Measurements from ENCODE around the gene DEFB121. TPM values are rescaled to one million over a fixed set of nuclear protein-coding genes. Genes with fewer than 3 reads are reported as not detected.

DEFB121 gene
- total RNA-seq, 1 experiment from 2014 or later, result not detected

DNA sequence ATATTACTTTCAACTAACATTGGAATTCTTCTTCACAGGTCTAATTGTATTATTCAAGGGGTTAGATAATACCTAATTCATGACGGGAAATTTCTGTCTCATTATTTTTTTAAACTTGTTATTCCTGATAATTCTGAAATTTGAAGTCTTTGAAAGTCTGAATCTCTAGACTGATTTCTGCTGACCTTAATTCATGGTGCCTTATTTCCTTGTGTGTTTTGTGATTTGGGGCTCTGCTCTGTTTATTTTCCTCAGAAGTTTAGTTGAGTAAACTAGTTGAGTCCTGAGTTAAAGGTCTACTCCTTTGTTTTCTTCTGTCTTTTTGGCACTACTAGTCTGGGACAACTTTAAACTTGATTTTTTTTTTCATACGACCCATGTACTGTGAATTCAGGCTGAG, 31.7 kb downstream of the DEFB121 start:
- ChIA-PET RAD21 (ENCODE audit: low non-redundant PET in 1 of 2, low total read pairs in 2 of 2, uncharacterized antibody in 2 of 2, unreplicated experiment in 2 of 2) (no interaction called here), CTCF (no interaction called here), POLR2A (no interaction called here)
- DNase-seq (ENCODE audit: low read depth, low spot score) (no peak), ATAC-seq (no peak)
- no peaks in the 10 kb centered on the region for H4K20me1 ChIP-seq (ENCODE audit: insufficient read depth)
- H3K4me3 ChIP-seq (replicated peaks in 1 of 2; ENCODE audit: low read depth in 1 of 2, low read length in 2 of 2), result no peak overlapping the region
- no TSS peak for BruUV-seq (replicated peaks)
- no peak overlapping the region for H2AFZ ChIP-seq (ENCODE audit: low read depth, low read length, poor library complexity, severe bottlenecking)
- H3K9ac ChIP-seq (ENCODE audit: low read length), result no peak overlapping the region
- intact Hi-C loops (cut with micrococcal nuclease), result loop anchor here (10.0 kb wide), 1 partner anchor 60 kb away; no protein-coding TSS in a partner anchor
- no peak overlapping the region for H3K27ac ChIP-seq (ENCODE audit: low read depth, low read length)
- no peaks in the 10 kb centered on the region for H3K4me1 ChIP-seq (ENCODE audit: control insufficient read depth in 1 of 2, insufficient read depth in 2 of 2, low read length in 2 of 2)
- H3K4me2 ChIP-seq (ENCODE audit: low read length), result no peak overlapping the region
- H3K79me2 ChIP-seq (ENCODE audit: insufficient read depth, low read length), result no peaks in the 10 kb centered on the region
- H3K27me3 ChIP-seq (ENCODE audit: insufficient read depth, low read length), result peaks cover 43% of the 10 kb centered on the region
- H3K9me2 ChIP-seq (ENCODE audit: insufficient read depth), result no peaks in the 10 kb centered on the region
- TF ChIP-seq EGR1 (IDR thresholded peaks at IDR 0.05; ENCODE audit: low read depth), result no peak
- no peak for TF ChIP-seq CBX3 (IDR thresholded peaks at IDR 0.05; ENCODE audit: low read depth)
- no peak for TF ChIP-seq ELF1 (IDR thresholded peaks at IDR 0.05; ENCODE audit: borderline replicate concordance, low read depth)
- TF ChIP-seq, protein P1, sequence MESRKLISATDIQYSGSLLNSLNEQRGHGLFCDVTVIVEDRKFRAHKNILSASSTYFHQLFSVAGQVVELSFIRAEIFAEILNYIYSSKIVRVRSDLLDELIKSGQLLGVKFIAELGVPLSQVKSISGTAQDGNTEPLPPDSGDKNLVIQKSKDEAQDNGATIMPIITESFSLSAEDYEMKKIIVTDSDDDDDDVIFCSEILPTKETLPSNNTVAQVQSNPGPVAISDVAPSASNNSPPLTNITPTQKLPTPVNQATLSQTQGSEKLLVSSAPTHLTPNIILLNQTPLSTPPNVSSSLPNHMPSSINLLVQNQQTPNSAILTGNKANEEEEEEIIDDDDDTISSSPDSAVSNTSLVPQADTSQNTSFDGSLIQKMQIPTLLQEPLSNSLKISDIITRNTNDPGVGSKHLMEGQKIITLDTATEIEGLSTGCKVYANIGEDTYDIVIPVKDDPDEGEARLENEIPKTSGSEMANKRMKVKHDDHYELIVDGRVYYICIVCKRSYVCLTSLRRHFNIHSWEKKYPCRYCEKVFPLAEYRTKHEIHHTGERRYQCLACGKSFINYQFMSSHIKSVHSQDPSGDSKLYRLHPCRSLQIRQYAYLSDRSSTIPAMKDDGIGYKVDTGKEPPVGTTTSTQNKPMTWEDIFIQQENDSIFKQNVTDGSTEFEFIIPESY (IDR thresholded peaks at IDR 0.05; ENCODE audit: extremely low read depth, insufficient replicate concordance, low read length), result no peak
- no peak for TF ChIP-seq EZH2phosphoT487 (IDR thresholded peaks at IDR 0.05; ENCODE audit: borderline replicate concordance)
- no peak for TF ChIP-seq FOSL1 (IDR thresholded peaks at IDR 0.05; ENCODE audit: low read depth)
- TF ChIP-seq, protein P2, sequence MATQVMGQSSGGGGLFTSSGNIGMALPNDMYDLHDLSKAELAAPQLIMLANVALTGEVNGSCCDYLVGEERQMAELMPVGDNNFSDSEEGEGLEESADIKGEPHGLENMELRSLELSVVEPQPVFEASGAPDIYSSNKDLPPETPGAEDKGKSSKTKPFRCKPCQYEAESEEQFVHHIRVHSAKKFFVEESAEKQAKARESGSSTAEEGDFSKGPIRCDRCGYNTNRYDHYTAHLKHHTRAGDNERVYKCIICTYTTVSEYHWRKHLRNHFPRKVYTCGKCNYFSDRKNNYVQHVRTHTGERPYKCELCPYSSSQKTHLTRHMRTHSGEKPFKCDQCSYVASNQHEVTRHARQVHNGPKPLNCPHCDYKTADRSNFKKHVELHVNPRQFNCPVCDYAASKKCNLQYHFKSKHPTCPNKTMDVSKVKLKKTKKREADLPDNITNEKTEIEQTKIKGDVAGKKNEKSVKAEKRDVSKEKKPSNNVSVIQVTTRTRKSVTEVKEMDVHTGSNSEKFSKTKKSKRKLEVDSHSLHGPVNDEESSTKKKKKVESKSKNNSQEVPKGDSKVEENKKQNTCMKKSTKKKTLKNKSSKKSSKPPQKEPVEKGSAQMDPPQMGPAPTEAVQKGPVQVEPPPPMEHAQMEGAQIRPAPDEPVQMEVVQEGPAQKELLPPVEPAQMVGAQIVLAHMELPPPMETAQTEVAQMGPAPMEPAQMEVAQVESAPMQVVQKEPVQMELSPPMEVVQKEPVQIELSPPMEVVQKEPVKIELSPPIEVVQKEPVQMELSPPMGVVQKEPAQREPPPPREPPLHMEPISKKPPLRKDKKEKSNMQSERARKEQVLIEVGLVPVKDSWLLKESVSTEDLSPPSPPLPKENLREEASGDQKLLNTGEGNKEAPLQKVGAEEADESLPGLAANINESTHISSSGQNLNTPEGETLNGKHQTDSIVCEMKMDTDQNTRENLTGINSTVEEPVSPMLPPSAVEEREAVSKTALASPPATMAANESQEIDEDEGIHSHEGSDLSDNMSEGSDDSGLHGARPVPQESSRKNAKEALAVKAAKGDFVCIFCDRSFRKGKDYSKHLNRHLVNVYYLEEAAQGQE (IDR thresholded peaks at IDR 0.05; ENCODE audit: low read depth), result no peak
- no peak for TF ChIP-seq POLR2AphosphoS5 (IDR thresholded peaks at IDR 0.05; ENCODE audit: low read depth, low read length)
- TF ChIP-seq JUND (IDR thresholded peaks at IDR 0.05), result no peak
- TF ChIP-seq POLR2A (IDR thresholded peaks at IDR 0.05; ENCODE audit: borderline replicate concordance, extremely low read depth, insufficient read depth, insufficient read length), result no peak
- TF ChIP-seq SP1 (IDR thresholded peaks at IDR 0.05; ENCODE audit: low read depth), result no peak
- TF ChIP-seq TCF7L2 (IDR thresholded peaks at IDR 0.05; ENCODE audit: borderline replicate concordance, extremely low read depth, insufficient read depth, insufficient read length), result no peak
- TF ChIP-seq, protein P3, sequence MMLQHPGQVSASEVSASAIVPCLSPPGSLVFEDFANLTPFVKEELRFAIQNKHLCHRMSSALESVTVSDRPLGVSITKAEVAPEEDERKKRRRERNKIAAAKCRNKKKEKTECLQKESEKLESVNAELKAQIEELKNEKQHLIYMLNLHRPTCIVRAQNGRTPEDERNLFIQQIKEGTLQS (IDR thresholded peaks at IDR 0.05), result no peak
- TF ChIP-seq ZFX (IDR thresholded peaks at IDR 0.05), result no peak
- TF ChIP-seq RAD21 (IDR thresholded peaks at IDR 0.05; ENCODE audit: low read depth), result no peak
- H3K36me3 ChIP-seq (ENCODE audit: control insufficient read depth in 1 of 2, insufficient read depth in 2 of 2, low read length in 2 of 2), result no peaks in the 10 kb centered on the region
- H3K9me3 ChIP-seq (ENCODE audit: control insufficient read depth in 1 of 2, insufficient read depth in 1 of 2, low read depth in 1 of 2, low read length in 2 of 2), result no peaks in the 10 kb centered on the region

Data from HCT116 (cell line).